ENCODE data around the gene SLC38A7. TPM values are rescaled to one million over a fixed set of nuclear protein-coding genes. Genes with fewer than 3 reads are reported as not detected.
A peak's percentile ranks its signal among the peaks of the same experiment; 100 is the strongest.

Gene SLC38A7
- total RNA-seq, 2 donors from 2014 or later: 6.3 to 7.3 TPM

DNA sequence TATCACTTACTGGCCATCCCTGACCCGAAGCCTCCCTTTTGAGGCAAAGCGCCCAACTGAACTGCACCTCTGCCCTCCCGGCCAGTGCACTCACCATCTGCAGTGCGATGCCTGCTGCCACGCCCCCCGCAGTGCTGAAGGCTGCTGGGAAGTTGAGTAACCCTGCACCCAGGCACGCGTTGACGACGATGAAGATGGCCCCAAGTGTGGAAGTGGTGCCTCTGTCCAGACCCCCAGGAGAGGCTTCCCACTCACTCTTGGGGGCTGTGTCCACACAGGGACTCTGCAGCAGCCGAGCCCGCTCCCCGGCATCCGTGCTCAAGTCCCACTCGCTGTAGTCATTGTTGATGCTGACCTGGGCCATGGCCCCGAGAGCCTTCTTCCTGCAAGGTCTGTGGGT, 4.8 kb downstream of the SLC38A7 start:
- ATAC-seq (no peak), DNase-seq (no peak)
- H3K36me3 ChIP-seq (replicated peaks in 1 of 2; ENCODE audit: insufficient read depth in 1 of 2, low read depth in 2 of 2): no peaks in the 10 kb centered on the region
- no peak overlapping the region for H3K4me3 ChIP-seq
- peaks cover 12% of the 10 kb centered on the region for H3K4me1 ChIP-seq
- H3K9me3 ChIP-seq: no peaks in the 10 kb centered on the region
- no peak overlapping the region for H3K27ac ChIP-seq
- TF ChIP-seq, protein P1, sequence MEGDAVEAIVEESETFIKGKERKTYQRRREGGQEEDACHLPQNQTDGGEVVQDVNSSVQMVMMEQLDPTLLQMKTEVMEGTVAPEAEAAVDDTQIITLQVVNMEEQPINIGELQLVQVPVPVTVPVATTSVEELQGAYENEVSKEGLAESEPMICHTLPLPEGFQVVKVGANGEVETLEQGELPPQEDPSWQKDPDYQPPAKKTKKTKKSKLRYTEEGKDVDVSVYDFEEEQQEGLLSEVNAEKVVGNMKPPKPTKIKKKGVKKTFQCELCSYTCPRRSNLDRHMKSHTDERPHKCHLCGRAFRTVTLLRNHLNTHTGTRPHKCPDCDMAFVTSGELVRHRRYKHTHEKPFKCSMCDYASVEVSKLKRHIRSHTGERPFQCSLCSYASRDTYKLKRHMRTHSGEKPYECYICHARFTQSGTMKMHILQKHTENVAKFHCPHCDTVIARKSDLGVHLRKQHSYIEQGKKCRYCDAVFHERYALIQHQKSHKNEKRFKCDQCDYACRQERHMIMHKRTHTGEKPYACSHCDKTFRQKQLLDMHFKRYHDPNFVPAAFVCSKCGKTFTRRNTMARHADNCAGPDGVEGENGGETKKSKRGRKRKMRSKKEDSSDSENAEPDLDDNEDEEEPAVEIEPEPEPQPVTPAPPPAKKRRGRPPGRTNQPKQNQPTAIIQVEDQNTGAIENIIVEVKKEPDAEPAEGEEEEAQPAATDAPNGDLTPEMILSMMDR (IDR thresholded peaks at IDR 0.05): no peak
- TF ChIP-seq POLR2A (IDR thresholded peaks at IDR 0.05): no peak
- intact Hi-C loops (cut with DNase I): no loop called here
- 92 to 94% methylated on average over 13 to 16 of the region's 16 CpGs for WGBS, 2 donors
- H3K27me3 ChIP-seq: no peaks in the 10 kb centered on the region

DNA sequence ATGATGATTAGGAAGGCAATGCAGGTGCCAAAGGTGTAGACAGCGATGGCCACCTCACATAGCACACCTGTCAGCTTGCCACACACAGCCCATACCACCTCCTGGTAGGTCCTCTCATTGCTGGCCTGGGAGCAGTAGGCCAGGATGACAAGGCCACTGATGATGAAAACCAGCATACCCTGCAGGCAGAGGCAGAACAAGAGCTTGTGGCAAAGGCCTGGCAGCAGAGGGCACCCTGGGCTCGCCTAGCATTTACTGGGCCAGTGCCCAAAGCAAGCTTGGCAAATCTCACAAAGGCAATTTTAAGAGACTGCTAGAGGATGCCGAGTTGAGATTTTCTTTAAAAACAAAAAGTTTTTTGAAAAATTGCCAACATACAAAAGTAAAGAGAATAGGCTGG, 5.9 kb downstream of the SLC38A7 start:
- intact Hi-C loops (cut with DNase I): no loop called here
- no peak for ATAC-seq
- WGBS, 2 donors: 37 to 62% methylated on average over 3 of the region's 3 CpGs
- Histone ChIP-seq H3K27me3 (no peaks in the 10 kb centered on the region), H3K27ac (no peak overlapping the region), H3K9me3 (no peaks in the 10 kb centered on the region), H3K4me1 (peaks cover 4% of the 10 kb centered on the region), H3K36me3 (replicated peaks in 1 of 2; ENCODE audit: insufficient read depth in 1 of 2, low read depth in 2 of 2) (no peaks in the 10 kb centered on the region), H3K4me3 (no peak overlapping the region)
- peak in 3 of 4 donors; percentile 24 to 53 (median 36) for DNase-seq
- TF ChIP-seq POLR2A (IDR thresholded peaks at IDR 0.05): no peak
- TF ChIP-seq, protein P1 (IDR thresholded peaks at IDR 0.05): peak in 4 of 7 experiments; percentile 15 to 31 (median 18)

DNA sequence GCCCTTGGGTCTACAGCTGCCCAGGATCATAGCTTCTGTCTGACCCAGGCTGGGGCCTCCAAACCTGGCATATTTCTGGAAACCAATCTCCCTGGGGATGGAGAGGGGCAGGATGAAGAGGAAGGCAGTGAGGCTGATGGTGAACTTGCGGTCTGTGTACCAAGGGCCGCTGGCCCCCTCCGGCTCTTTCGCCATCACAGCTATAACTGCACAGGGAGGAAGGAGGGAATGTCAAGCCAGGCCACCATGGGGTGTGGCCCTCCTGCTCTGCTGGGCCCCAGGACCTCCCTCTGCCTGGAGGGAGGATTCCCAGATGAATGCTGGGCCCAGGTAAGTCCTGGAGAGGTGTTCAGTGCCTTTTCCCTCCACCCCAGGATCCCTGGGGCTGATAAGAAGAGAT, 6.3 kb downstream of the SLC38A7 start:
- Histone ChIP-seq H3K36me3 (replicated peaks in 1 of 2; ENCODE audit: insufficient read depth in 1 of 2, low read depth in 2 of 2) (no peaks in the 10 kb centered on the region), H3K9me3 (no peaks in the 10 kb centered on the region), H3K27ac (no peak overlapping the region), H3K4me3 (no peak overlapping the region), H3K4me1 (no peaks in the 10 kb centered on the region), H3K27me3 (no peaks in the 10 kb centered on the region)
- TF ChIP-seq, protein P1 (IDR thresholded peaks at IDR 0.05): no peak
- no peak for TF ChIP-seq POLR2A (IDR thresholded peaks at IDR 0.05)
- DNase-seq (no peak), ATAC-seq (no peak)
- 92% methylated on average over 4 of the region's 4 CpGs; no CpG with 5 or more reads in 1 of the 2 donors for WGBS, 2 donors
- intact Hi-C loops (cut with DNase I): no loop called here

DNA sequence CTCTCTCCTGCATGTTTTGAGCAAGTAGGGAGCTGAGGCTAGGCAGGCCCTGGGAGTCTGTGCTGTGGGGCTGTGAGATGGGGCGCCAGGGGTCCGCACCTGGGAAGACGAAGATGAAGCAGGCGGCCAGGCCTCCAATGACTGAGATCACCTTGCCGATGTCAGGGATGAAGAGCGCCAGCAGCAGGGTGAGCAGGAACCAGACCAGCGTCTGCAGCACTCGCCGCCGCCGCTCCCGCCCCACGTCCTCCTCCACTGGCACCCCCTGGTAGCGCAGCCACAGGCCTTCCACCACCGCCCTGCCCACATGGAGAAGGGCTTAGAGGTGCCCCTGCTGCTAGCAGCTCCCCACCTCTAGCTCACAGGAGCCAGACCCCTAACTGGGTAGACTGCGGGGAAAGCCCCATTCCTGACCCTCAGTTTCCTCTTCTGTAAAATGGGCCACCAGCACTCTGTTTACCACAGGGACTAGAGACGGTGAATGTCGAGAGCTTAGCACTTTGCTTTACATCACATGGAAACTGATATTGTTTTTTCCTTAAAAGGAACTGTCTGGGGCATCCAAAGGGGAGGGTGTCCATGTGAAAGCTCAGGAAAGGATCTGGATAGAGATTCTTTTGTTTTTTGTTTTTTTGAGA, 13.5 kb downstream of the SLC38A7 start:
- intact Hi-C loops (cut with DNase I): no loop called here
- Histone ChIP-seq H3K4me3 (no peak overlapping the region), H3K4me1 (no peaks in the 10 kb centered on the region), H3K27me3 (no peaks in the 10 kb centered on the region), H3K9me3 (no peaks in the 10 kb centered on the region), H3K36me3 (replicated peaks in 1 of 2; ENCODE audit: insufficient read depth in 1 of 2, low read depth in 2 of 2) (no peaks in the 10 kb centered on the region), H3K27ac (no peak overlapping the region)
- DNase-seq (no peak), ATAC-seq (no peak)
- 93 to 100% methylated on average over 6 to 18 of the region's 18 CpGs for WGBS, 2 donors
- TF ChIP-seq, protein P1 (IDR thresholded peaks at IDR 0.05): no peak
- no peak for TF ChIP-seq POLR2A (IDR thresholded peaks at IDR 0.05)

DNA sequence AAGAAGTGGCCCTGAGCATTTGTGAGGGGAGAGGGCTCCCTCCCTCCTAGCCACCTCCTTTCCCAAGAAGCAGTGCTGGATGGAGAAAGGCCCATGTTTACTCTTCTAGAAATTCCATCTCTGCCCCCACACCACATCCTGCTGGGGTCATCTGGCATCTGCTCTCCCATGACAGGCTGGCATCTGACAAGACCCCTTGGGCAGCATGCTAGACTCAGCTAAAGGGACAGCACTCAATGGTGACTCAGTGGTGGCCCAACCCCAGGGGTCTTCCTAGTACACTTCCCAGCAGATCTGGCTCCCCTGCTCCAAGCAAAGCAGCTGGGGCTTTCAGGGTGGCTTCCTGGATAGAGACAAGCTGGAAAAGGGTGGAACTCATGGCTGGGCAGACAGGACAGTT, 14.4 kb downstream of the SLC38A7 start:
- no peak overlapping the region for H3K27ac ChIP-seq
- no peak for ATAC-seq
- intact Hi-C loops (cut with DNase I): no loop called here
- no peaks in the 10 kb centered on the region for H3K36me3 ChIP-seq (replicated peaks in 1 of 2; ENCODE audit: insufficient read depth in 1 of 2, low read depth in 2 of 2)
- no peaks in the 10 kb centered on the region for H3K27me3 ChIP-seq
- DNase-seq: no peak
- no peak overlapping the region for H3K4me3 ChIP-seq
- H3K9me3 ChIP-seq: no peaks in the 10 kb centered on the region
- H3K4me1 ChIP-seq: no peaks in the 10 kb centered on the region
- TF ChIP-seq POLR2A (IDR thresholded peaks at IDR 0.05): no peak
- TF ChIP-seq, protein P1 (IDR thresholded peaks at IDR 0.05): no peak

Measured in body of pancreas (tissue), 4 donors.